Neuronal stem cell (in vitro differentiated cells): ENCODE results near the gene LSAMP.

ENCODE experiments used
- DNase-seq: peaks from one replicate; pipeline ENCODE4 v3.0.0-alpha.2; 2013; ENCODE audit warnings: low spot score
- H2AFZ ChIP-seq: one replicate; pipeline ENCODE4 v1.6.1; 2013; ENCODE audit warnings: mild to moderate bottlenecking, low read length, inconsistent platforms
- H2AK5ac ChIP-seq: 2 replicates; pipeline ENCODE4 v1.6.1; 2013; ENCODE audit warnings: low read depth, mild to moderate bottlenecking, inconsistent platforms, low read length, moderate library complexity, mixed read lengths
- H2BK120ac ChIP-seq: 2 replicates; pipeline ENCODE4 v1.6.1; 2013; ENCODE audit warnings: low read depth, mild to moderate bottlenecking, inconsistent platforms, low read length, moderate library complexity, mixed read lengths
- H2BK12ac ChIP-seq: one replicate; pipeline ENCODE4 v1.6.1; 2013; ENCODE audit warnings: low read length, inconsistent platforms
- H2BK15ac ChIP-seq: 2 replicates; pipeline ENCODE4 v1.6.1; 2013; ENCODE audit warnings: mild to moderate bottlenecking, low read length, inconsistent platforms, mixed read lengths
- H2BK5ac ChIP-seq: one replicate; pipeline ENCODE4 v1.6.1; 2013; ENCODE audit warnings: inconsistent platforms, mild to moderate bottlenecking, low read length, moderate library complexity
- H3K14ac ChIP-seq: one replicate; pipeline ENCODE4 v1.6.1; 2013; ENCODE audit warnings: low read length, inconsistent platforms
- H3K18ac ChIP-seq: 2 replicates; pipeline ENCODE4 v1.6.1; 2013; ENCODE audit warnings: low read length, inconsistent platforms
- H3K23ac ChIP-seq: 2 replicates; pipeline ENCODE4 v1.6.1; 2013; ENCODE audit warnings: low read depth, mild to moderate bottlenecking, mixed read lengths, low read length, inconsistent platforms; ENCODE audit not compliant: poor library complexity
- H3K27ac ChIP-seq: replicated peaks from 3 replicates; pipeline ENCODE4 v1.5.1; 2013; ENCODE audit warnings: low read length, inconsistent platforms
- H3K27me3 ChIP-seq, 3 experiments: 2 replicates each; pipeline ENCODE4 v1.6.1; 2013; ENCODE audit warnings: low read length in 3 of 3, mild to moderate bottlenecking in 2 of 3, inconsistent platforms in 1 of 3, low read depth in 1 of 3, mixed read lengths in 1 of 3, moderate library complexity in 1 of 3; ENCODE audit not compliant: control insufficient read depth in 3 of 3, insufficient read depth in 3 of 3
- H3K36me3 ChIP-seq, 2 donors: replicated peaks in 1 of 2; 2 replicates each; pipeline ENCODE4 v1.6.1; 2013; ENCODE audit warnings: low read length in 2 of 2; ENCODE audit not compliant: control insufficient read depth in 2 of 2, insufficient read depth in 2 of 2
- H3K4ac ChIP-seq: 2 replicates; pipeline ENCODE4 v1.6.1; 2013; ENCODE audit warnings: inconsistent platforms, mild to moderate bottlenecking, low read length, moderate library complexity
- H3K4me1 ChIP-seq, 2 donors: 1 replicate in 1 of 2; 2 replicates in 1 of 2; pipeline ENCODE4 v1.6.1; 2013; ENCODE audit warnings: low read length in 2 of 2, low read depth in 1 of 2; ENCODE audit not compliant: control insufficient read depth in 2 of 2, insufficient read depth in 1 of 2
- H3K4me2 ChIP-seq: one replicate; pipeline ENCODE4 v1.6.1; 2013; ENCODE audit warnings: mild to moderate bottlenecking, low read length, inconsistent platforms; ENCODE audit not compliant: insufficient read depth, poor library complexity, severe bottlenecking
- H3K4me3 ChIP-seq, 2 donors: 2 replicates each; pipeline ENCODE4 v1.5.1; 2013; ENCODE audit warnings: low read length in 2 of 2, mild to moderate bottlenecking in 2 of 2, inconsistent platforms in 1 of 2, moderate library complexity in 1 of 2
- H3K79me1 ChIP-seq: one replicate; pipeline ENCODE4 v1.6.1; 2013; ENCODE audit warnings: low read depth, mild to moderate bottlenecking, inconsistent platforms, low read length, moderate library complexity
- H3K9ac ChIP-seq: one replicate; pipeline ENCODE4 v1.6.1; 2013; ENCODE audit warnings: mild to moderate bottlenecking, low read depth, low read length, inconsistent platforms; ENCODE audit not compliant: poor library complexity
- H3K9me3 ChIP-seq, 2 donors: replicated peaks in 1 of 2; 2 replicates each; pipeline versions ENCODE3 to v1.6.1; 2013; ENCODE audit warnings: low read length in 2 of 2, mild to moderate bottlenecking in 2 of 2, inconsistent platforms in 1 of 2, low read depth in 1 of 2, mixed read lengths in 1 of 2, moderate library complexity in 1 of 2; ENCODE audit not compliant: control insufficient read depth in 2 of 2, insufficient read depth in 1 of 2
- H4K8ac ChIP-seq: one replicate; pipeline ENCODE4 v1.6.1; 2013; ENCODE audit warnings: low read depth, mild to moderate bottlenecking, inconsistent platforms, low read length, moderate library complexity
- H4K91ac ChIP-seq: one replicate; pipeline ENCODE4 v1.6.1; 2013; ENCODE audit warnings: low read length, low read depth, mild to moderate bottlenecking, inconsistent platforms; ENCODE audit not compliant: poor library complexity
- WGBS, 2 donors: extraction: QIAGEN DNeasy Blood & Tissue Kit; methylation state at CpG; one replicate each; pipeline ENCODE4 v1.1.7; 2013; ENCODE audit warnings: missing lambda C conversion rate in 2 of 2, mixed read lengths in 1 of 2; ENCODE audit not compliant: insufficient read length in 2 of 2, insufficient replicate concordance in 1 of 2; ENCODE audit errors: extremely low coverage in 2 of 2; 5-methylcytosine and 5-hydroxymethylcytosine counted together

The LSAMP gene

DNA sequence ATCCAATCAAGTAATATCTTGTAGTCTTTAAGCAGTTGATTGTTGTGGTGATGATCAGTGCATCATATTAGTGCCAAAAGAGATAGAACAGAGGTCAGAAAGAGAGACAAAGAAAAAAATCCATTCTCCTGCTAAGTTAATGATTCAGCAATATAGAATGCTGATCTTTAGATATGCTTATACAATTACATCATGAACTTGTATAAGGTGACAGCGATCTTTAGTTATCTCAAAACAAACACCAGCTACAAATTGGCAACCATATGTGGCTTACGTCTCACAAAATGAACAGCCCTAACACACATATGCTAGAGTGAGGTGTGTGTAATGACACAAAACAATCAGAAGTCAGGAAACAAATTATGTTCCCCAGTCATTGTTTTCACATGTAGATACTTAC, 12.5 kb downstream of the LSAMP start:
- Histone ChIP-seq H3K4me1 (no peaks in the 10 kb centered on the region), H3K4me2 (no peak overlapping the region), H2BK12ac (no peak overlapping the region), H3K27me3 (no peaks in the 10 kb centered on the region), H3K18ac (no peak overlapping the region), H3K27ac (no peak overlapping the region), H3K14ac (no peak overlapping the region), H4K8ac (no peak overlapping the region), H2AFZ (no peak overlapping the region), H3K9me3 (no peaks in the 10 kb centered on the region), H3K9ac (no peak overlapping the region), H4K91ac (no peak overlapping the region), H3K36me3 (no peaks in the 10 kb centered on the region), H2BK5ac (no peak overlapping the region), H2BK120ac (no peak overlapping the region), H3K23ac (no peak overlapping the region), H3K4ac (no peak overlapping the region), H3K79me1 (no peaks in the 10 kb centered on the region), H2BK15ac (no peak overlapping the region), H2AK5ac (no peak overlapping the region), H3K4me3 (no peak overlapping the region)
- WGBS, 2 donors, result no CpG with 5 or more reads among the region's 2 CpGs
- no peak for DNase-seq

DNA sequence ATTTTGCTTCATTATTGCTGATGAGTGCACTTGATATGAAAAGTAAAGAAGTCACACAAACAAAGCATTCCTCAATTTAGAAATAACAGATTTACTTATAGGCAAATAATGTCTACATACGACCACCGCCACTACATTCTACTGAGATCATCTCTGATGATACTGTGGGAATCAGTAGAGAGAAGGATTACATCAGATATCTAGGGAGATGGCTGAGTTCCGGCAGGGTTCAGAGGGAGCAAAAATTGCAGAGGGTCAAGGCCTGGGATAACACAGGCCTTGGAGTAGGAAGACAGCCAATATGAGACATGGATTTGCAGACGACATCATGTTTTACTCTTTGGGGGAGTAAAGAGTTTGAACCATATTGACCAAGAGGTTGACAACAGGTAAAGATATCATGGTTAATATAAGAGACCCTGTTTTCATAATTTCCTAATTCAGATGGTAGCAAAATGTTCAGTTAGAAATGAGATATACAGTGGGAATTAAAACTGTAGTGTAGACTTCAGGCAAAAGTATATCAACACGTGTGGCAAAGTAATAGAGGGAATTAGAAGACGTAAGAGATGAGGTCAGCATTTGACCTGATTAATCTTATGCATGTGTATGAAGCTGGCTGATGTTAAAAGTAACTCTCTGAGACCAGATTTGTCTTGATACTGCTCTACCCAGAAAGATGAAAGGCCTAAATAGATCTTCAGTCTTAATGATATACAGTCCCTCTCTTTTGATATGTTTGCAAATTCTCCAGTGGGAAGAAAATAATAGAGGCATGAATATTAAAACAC, 15.6 kb downstream of the LSAMP start:
- no peak overlapping the region for H2BK5ac ChIP-seq
- no peak overlapping the region for H3K27ac ChIP-seq
- H3K27me3 ChIP-seq, result no peaks in the 10 kb centered on the region
- no peak overlapping the region for H2BK120ac ChIP-seq
- no peak overlapping the region for H2AFZ ChIP-seq
- no peak overlapping the region for H3K14ac ChIP-seq
- no peak overlapping the region for H3K4me2 ChIP-seq
- no peak overlapping the region for H3K23ac ChIP-seq
- no peaks in the 10 kb centered on the region for H3K9me3 ChIP-seq
- H4K91ac ChIP-seq, result no peak overlapping the region
- H3K4ac ChIP-seq, result no peak overlapping the region
- H3K79me1 ChIP-seq, result no peaks in the 10 kb centered on the region
- DNase-seq, result no peak
- WGBS, 2 donors, result no CpG with 5 or more reads among the region's 6 CpGs
- H2BK12ac ChIP-seq, result no peak overlapping the region
- H3K18ac ChIP-seq, result no peak overlapping the region
- no peaks in the 10 kb centered on the region for H3K36me3 ChIP-seq
- no peak overlapping the region for H2AK5ac ChIP-seq
- H3K9ac ChIP-seq, result no peak overlapping the region
- no peak overlapping the region for H3K4me3 ChIP-seq
- H2BK15ac ChIP-seq, result no peak overlapping the region
- H3K4me1 ChIP-seq, result no peaks in the 10 kb centered on the region
- no peak overlapping the region for H4K8ac ChIP-seq

DNA sequence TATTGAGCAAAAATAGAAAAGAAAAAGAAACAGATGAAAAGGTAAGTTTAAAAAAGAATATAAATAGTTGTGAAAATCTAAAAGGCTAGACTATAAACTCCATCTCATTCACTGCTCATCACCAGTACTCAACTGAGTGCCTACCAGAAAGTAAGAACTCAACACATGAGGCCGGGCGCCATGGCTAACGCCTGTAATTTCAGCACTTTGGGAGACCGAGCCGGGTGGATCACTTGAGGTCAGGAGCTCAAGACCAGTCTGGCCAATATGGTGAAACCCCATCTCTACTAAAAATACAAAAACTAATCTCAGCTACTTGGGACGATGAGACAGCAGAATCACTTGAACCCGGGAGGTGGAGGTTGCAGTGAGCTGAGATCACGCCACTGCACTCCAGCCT, 19.3 kb downstream of the LSAMP start:
- Histone ChIP-seq H3K4me1 (peaks cover 2 to 16% of the 10 kb centered on the region in 2 donors), H3K18ac (no peak overlapping the region), H2BK15ac (no peak overlapping the region), H2AFZ (no peak overlapping the region), H4K91ac (no peak overlapping the region), H3K23ac (no peak overlapping the region), H4K8ac (no peak overlapping the region), H3K9me3 (no peaks in the 10 kb centered on the region), H3K79me1 (no peaks in the 10 kb centered on the region), H2BK5ac (no peak overlapping the region), H3K27me3 (no peaks in the 10 kb centered on the region), H3K9ac (no peak overlapping the region), H2BK12ac (no peak overlapping the region), H3K36me3 (no peaks in the 10 kb centered on the region), H2AK5ac (no peak overlapping the region), H2BK120ac (no peak overlapping the region), H3K14ac (no peak overlapping the region), H3K27ac (no peak overlapping the region), H3K4me2 (no peak overlapping the region), H3K4ac (no peak overlapping the region), H3K4me3 (no peak overlapping the region)
- no CpG with 5 or more reads among the region's 8 CpGs for WGBS, 2 donors
- DNase-seq, result no peak

DNA sequence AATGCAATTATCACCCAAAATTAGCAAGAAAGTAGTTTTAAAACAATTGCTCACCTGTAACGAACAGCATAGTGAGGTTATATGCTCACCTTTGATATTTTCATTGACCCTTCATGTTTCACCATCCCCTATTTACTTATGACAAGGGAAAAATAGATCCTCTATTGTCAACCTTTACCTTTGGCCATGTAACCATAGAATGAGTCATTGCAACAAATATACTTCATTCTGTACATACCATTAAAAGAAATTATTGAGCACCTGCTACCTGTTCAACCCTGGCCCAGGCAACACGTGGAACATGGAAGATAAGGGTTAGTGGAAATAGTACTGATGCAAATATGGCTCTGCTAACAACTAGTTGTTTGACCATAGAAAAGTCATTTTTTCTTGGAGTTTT, 20.2 kb downstream of the LSAMP start:
- WGBS, 2 donors, result no CpG with 5 or more reads among the region's 2 CpGs
- Histone ChIP-seq H3K4ac (no peak overlapping the region), H2BK120ac (no peak overlapping the region), H3K36me3 (no peaks in the 10 kb centered on the region), H3K14ac (no peak overlapping the region), H4K8ac (no peak overlapping the region), H2BK15ac (no peak overlapping the region), H3K9ac (no peak overlapping the region), H3K18ac (no peak overlapping the region), H3K23ac (no peak overlapping the region), H3K27ac (no peak overlapping the region), H3K4me2 (no peak overlapping the region), H3K79me1 (no peaks in the 10 kb centered on the region), H3K9me3 (no peaks in the 10 kb centered on the region), H2BK12ac (no peak overlapping the region), H2AK5ac (no peak overlapping the region), H2AFZ (no peak overlapping the region), H2BK5ac (no peak overlapping the region), H4K91ac (no peak overlapping the region), H3K4me1 (peaks cover 2 to 16% of the 10 kb centered on the region in 2 donors), H3K4me3 (no peak overlapping the region), H3K27me3 (no peaks in the 10 kb centered on the region)
- DNase-seq, result no peak
